OCI-LY1 (cell line): ENCODE measurements around the gene MCEMP1.

Source experiments
- H2AFZ ChIP-seq: fragments of 200-600 bp; sonication (generic), shearing (Covaris generic); 2 replicates; pipeline ENCODE4 v1.6.0; 2014; ENCODE audit warnings: antibody characterized with exemption, mild to moderate bottlenecking, low read length
- H3F3A ChIP-seq: fragments of 200-600 bp; sonication (generic), shearing (Covaris generic); 2 replicates; pipeline ENCODE4 v1.6.0; 2014; ENCODE audit warnings: mild to moderate bottlenecking, antibody characterized with exemption, low read length, moderate library complexity; ENCODE audit not compliant: insufficient read depth
- H3K27ac ChIP-seq: fragments of 200-600 bp; sonication (generic); 2 replicates; pipeline ENCODE4 v1.5.1; 2014; ENCODE audit warnings: low read length, mixed run types, mild to moderate bottlenecking, low read depth; ENCODE audit not compliant: poor library complexity, severe bottlenecking
- H3K27me3 ChIP-seq: fragments of 200-600 bp; sonication (generic); 2 replicates; pipeline ENCODE4 v1.6.0; 2014; ENCODE audit warnings: antibody characterized with exemption, mild to moderate bottlenecking, low read length, moderate library complexity; ENCODE audit not compliant: insufficient read depth
- H3K36me3 ChIP-seq: fragments of 200-600 bp; sonication (generic); 2 replicates; pipeline ENCODE4 v1.6.1; 2014; ENCODE audit warnings: mild to moderate bottlenecking, antibody characterized with exemption, low read length, moderate library complexity, mixed read lengths; ENCODE audit not compliant: insufficient read depth
- H3K4me1 ChIP-seq: fragments of 200-600 bp; sonication (generic); 2 replicates; pipeline ENCODE4 v1.5.1; 2014; ENCODE audit warnings: mild to moderate bottlenecking, low read length, moderate library complexity; ENCODE audit not compliant: insufficient read depth, severe bottlenecking
- H3K4me2 ChIP-seq: fragments of 200-600 bp; sonication (generic), shearing (Covaris generic); 2 replicates; pipeline ENCODE4 v1.6.1; 2014; ENCODE audit warnings: low read length
- H3K4me3 ChIP-seq: fragments of 200-600 bp; sonication (generic); 2 replicates; pipeline ENCODE4 v1.5.1; 2014; ENCODE audit warnings: low read length, low read depth, mild to moderate bottlenecking, mixed read lengths; ENCODE audit not compliant: poor library complexity, severe bottlenecking
- H3K79me2 ChIP-seq: fragments of 200-600 bp; shearing (Covaris generic); 2 replicates; pipeline ENCODE4 v1.6.1; 2016; ENCODE audit warnings: mixed run types, low read length, mixed read lengths; ENCODE audit not compliant: insufficient read depth
- H3K9ac ChIP-seq: fragments of 200-600 bp; sonication (generic), shearing (Covaris generic); 2 replicates; pipeline ENCODE4 v1.6.1; 2014; ENCODE audit warnings: mild to moderate bottlenecking, low read length, mixed read lengths
- H3K9me2 ChIP-seq: fragments of 200-600 bp; sonication (generic), shearing (Covaris generic); 2 replicates; pipeline ENCODE4 v1.6.1; 2014; ENCODE audit warnings: low read depth, mild to moderate bottlenecking, low read length, mixed read lengths
- H3K9me3 ChIP-seq: fragments of 200-600 bp; shearing (Covaris generic); 2 replicates; pipeline ENCODE4 v1.6.1; 2014; ENCODE audit warnings: low read length, mixed read lengths
- H4K20me1 ChIP-seq: fragments of 200-600 bp; sonication (generic), shearing (Covaris generic); 2 replicates; pipeline ENCODE4 v1.6.0; 2016; ENCODE audit warnings: mild to moderate bottlenecking, low read length; ENCODE audit not compliant: insufficient read depth
- CTCF ChIP-seq: fragments of 200-600 bp; sonication (generic), shearing (Covaris generic); IDR thresholded peaks from 2 replicates; pipeline ENCODE4 v1.5.1; 2017; ENCODE audit warnings: mild to moderate bottlenecking, antibody characterized with exemption, low read length, moderate library complexity, mixed read lengths
- EZH2 ChIP-seq: fragments of 200-600 bp; sonication (generic), shearing (Covaris generic); IDR thresholded peaks from 2 replicates; pipeline ENCODE4 v1.8.0; 2017; ENCODE audit warnings: borderline replicate concordance, mixed run types, mild to moderate bottlenecking, antibody characterized with exemption, low read length, moderate library complexity, mixed read lengths

MCEMP1 gene

GRCh38 chr19:7670790-7671189 lies 6.1 kb upstream of the MCEMP1 start:
- Histone ChIP-seq H3K4me1 (peaks cover 8% of the 10 kb centered on the region), H3F3A (no peaks in the 10 kb centered on the region), H3K36me3 (no peaks in the 10 kb centered on the region), H3K9ac (no peak overlapping the region), H2AFZ (no peak overlapping the region), H3K9me3 (no peaks in the 10 kb centered on the region), H3K79me2 (no peaks in the 10 kb centered on the region), H3K4me2 (peak overlapping the region; percentile 21), H4K20me1 (no peaks in the 10 kb centered on the region), H3K4me3 (peak overlapping the region; percentile 42), H3K9me2 (no peaks in the 10 kb centered on the region), H3K27me3 (peaks cover 8% of the 10 kb centered on the region), H3K27ac (no peak overlapping the region)
- no peak for TF ChIP-seq EZH2
- no peak for TF ChIP-seq CTCF

GRCh38 chr19:7672522-7672921 lies 4.4 kb upstream of the MCEMP1 start:
- peaks cover 8% of the 10 kb centered on the region for H3K4me1 ChIP-seq
- H3K9me3 ChIP-seq: no peaks in the 10 kb centered on the region
- H3K27me3 ChIP-seq: peaks cover 8% of the 10 kb centered on the region
- no peaks in the 10 kb centered on the region for H4K20me1 ChIP-seq
- no peaks in the 10 kb centered on the region for H3K36me3 ChIP-seq
- no peak overlapping the region for H2AFZ ChIP-seq
- H3K9ac ChIP-seq: no peak overlapping the region
- no peaks in the 10 kb centered on the region for H3K79me2 ChIP-seq
- H3K4me2 ChIP-seq: no peak overlapping the region
- H3K27ac ChIP-seq: no peak overlapping the region
- H3K4me3 ChIP-seq: no peak overlapping the region
- TF ChIP-seq EZH2 (no peak), CTCF (no peak)
- H3K9me2 ChIP-seq: no peaks in the 10 kb centered on the region
- no peaks in the 10 kb centered on the region for H3F3A ChIP-seq

- Histone ChIP-seq H3F3A (no peaks in the 10 kb centered on the region), H3K27me3 (peaks cover 8% of the 10 kb centered on the region), H3K4me1 (peaks cover 12% of the 10 kb centered on the region), H4K20me1 (no peaks in the 10 kb centered on the region), H3K4me3 (no peak overlapping the region), H3K36me3 (no peaks in the 10 kb centered on the region), H3K27ac (no peak overlapping the region), H3K9ac (no peak overlapping the region), H3K79me2 (no peaks in the 10 kb centered on the region), H3K9me2 (no peaks in the 10 kb centered on the region), H3K9me3 (no peaks in the 10 kb centered on the region), H2AFZ (no peak overlapping the region), H3K4me2 (peak overlapping the region; percentile 35)
- TF ChIP-seq EZH2 (no peak), CTCF (no peak)
Measured at GRCh38 chr19:7674010-7675005, 2.6 kb upstream of the MCEMP1 start.
